HepG2 (cell line): ENCODE results near the gene CDC6. TPM values are rescaled to one million over a fixed set of nuclear protein-coding genes. Genes with fewer than 3 reads are reported as not detected.
A peak's percentile ranks its signal among the peaks of the same experiment; 100 is the strongest.

Experiments used
- ATF6 ChIP-seq: sonication (generic); formaldehyde crosslinking; conservative IDR thresholded peaks from 2 replicates; pipeline ENCODE4 v1.4.0; 2020; ENCODE audit warnings: missing genetic modification reagents
- DZIP1 ChIP-seq: sonication (generic); formaldehyde crosslinking; IDR thresholded peaks from 2 replicates; pipeline ENCODE4 v1.5.0; 2020; ENCODE audit warnings: mild to moderate bottlenecking, missing genetic modification reagents
- ESRRA ChIP-seq: sonication (generic); formaldehyde crosslinking; IDR thresholded peaks from 2 replicates; pipeline ENCODE4 v1.5.1; 2020; ENCODE audit warnings: mild to moderate bottlenecking, low read depth, missing genetic modification reagents
- MAX ChIP-seq: IDR thresholded peaks from 2 replicates; pipeline ENCODE4 v1.6.1; 2012; ENCODE audit warnings: inconsistent platforms
- MED13 ChIP-seq: sonication (generic); formaldehyde crosslinking; IDR thresholded peaks from 2 replicates; pipeline ENCODE4 v1.5.0; 2020; ENCODE audit warnings: missing genetic modification reagents
- MIER3 ChIP-seq: IDR thresholded peaks from 2 replicates; pipeline ENCODE4 v1.6.1; 2016; ENCODE audit warnings: missing compliant biosample characterization, borderline replicate concordance
- MXI1 ChIP-seq: IDR thresholded peaks from 3 replicates; pipeline ENCODE4 v1.6.1; 2012; ENCODE audit warnings: low read depth, low read length, inconsistent platforms, borderline replicate concordance
- NFYB ChIP-seq: sonication (generic); formaldehyde crosslinking; IDR thresholded peaks from 2 replicates; pipeline ENCODE4 v1.4.0; 2020; ENCODE audit warnings: missing genetic modification reagents
- RNF2 ChIP-seq: fragments of 450-650 bp; conservative IDR thresholded peaks from 2 replicates; pipeline ENCODE4 v1.6.1; 2016; ENCODE audit warnings: low read depth
- SP5 ChIP-seq: IDR thresholded peaks from 2 replicates; pipeline ENCODE4 v1.6.1; 2016; ENCODE audit warnings: low read depth, borderline replicate concordance
- UBTF ChIP-seq: sonication (generic); formaldehyde crosslinking; IDR thresholded peaks from 2 replicates; pipeline ENCODE4 v1.4.0; 2020; ENCODE audit warnings: mild to moderate bottlenecking, missing genetic modification reagents
- ZBTB2 ChIP-seq: sonication (generic); formaldehyde crosslinking; IDR thresholded peaks from 2 replicates; pipeline ENCODE4 v1.8.0; 2022; ENCODE audit warnings: low read depth, missing genetic modification reagents
- ZBTB49 ChIP-seq: sonication (generic); formaldehyde crosslinking; IDR thresholded peaks from 2 replicates; pipeline ENCODE4 v1.4.0; 2020; ENCODE audit warnings: missing genetic modification reagents, borderline replicate concordance
- ZNF10 ChIP-seq: sonication (generic); formaldehyde crosslinking; IDR thresholded peaks from 2 replicates; pipeline ENCODE4 v1.4.0; 2020; ENCODE audit warnings: mild to moderate bottlenecking, low read depth, missing genetic modification reagents, borderline replicate concordance
- ZNF788 ChIP-seq: sonication (generic); formaldehyde crosslinking; IDR thresholded peaks from 2 replicates; pipeline ENCODE4 v1.5.0; 2020; ENCODE audit warnings: mild to moderate bottlenecking, missing genetic modification reagents, borderline replicate concordance
- polyA plus RNA-seq, 8 experiments: library from polyadenylated mRNA; depleted of rRNA in 3 of 8; stranded (reverse) in 7 of 8; unstranded in 1 of 8; fragments of >200 nt; fragmentation: Illumina TruSeq in 4 of 8; extraction: Trizol in 4 of 8; gene quantifications; 2 replicates each; pipeline versions ENCODE4 v1.2.1 to v1.2.3, GENCODE V29; 2011 to 2016; ENCODE audit warnings: low read depth in 4 of 8, missing spikeins in 1 of 8, mixed read lengths in 1 of 8; ENCODE audit not compliant: insufficient read depth in 1 of 8
- total RNA-seq, 5 experiments: library from RNA; depleted of rRNA; stranded (reverse); fragments of >200 nt; fragmentation: Illumina TruSeq; extraction: Trizol; gene quantifications; 2 replicates each; pipeline ENCODE4 v1.2.3, GENCODE V29; 2016; ENCODE audit warnings: low read depth in 1 of 5

The CDC6 gene
- total and polyA plus RNA-seq, 2 of the 13 experiments (the other 11 are each of a cell fraction or from before 2014, with no cell fraction given) = 17.4 to 114 TPM

GRCh38 chr17:40287494-40288369 lies at the start of gene CDC6 (continued):
- TF ChIP-seq ZBTB2 (CRISPR knock-in tag) (no peak; the same call in 1 of the 2 replicates), RNF2 (peak; percentile 66; the same call in 1 of the 2 replicates), NFYB (peak; percentile 97), DZIP1 (CRISPR knock-in tag) (peak; percentile 95), MAX (peak; percentile 90), UBTF (peak; percentile 58), ZNF10 (CRISPR knock-in tag) (no peak), MXI1 (peak; percentile 99), ZNF788 (CRISPR knock-in tag) (peak; percentile 34; the same call in 1 of the 2 replicates), ESRRA (CRISPR knock-in tag) (no peak), SP5 (peak; percentile 86), ATF6 (no peak), MIER3 (CRISPR knock-in tag) (peak; percentile 67; the same call in 1 of the 2 replicates), MED13 (peak; percentile 10; the same call in 1 of the 2 replicates), ZBTB49 (CRISPR knock-in tag) (0 out of 2 replicates have a peak, but pooled peaks have one; percentile 13)
